Skeletal muscle tissue (tissue), 4 donors: ENCODE measurements around the gene TRIM59. TPM values are rescaled to one million over a fixed set of nuclear protein-coding genes. Genes with fewer than 3 reads are reported as not detected.

Experiments used
- H3K27ac ChIP-seq: one replicate; pipeline ENCODE4 v1.7.0; 2013; ENCODE audit warnings: mild to moderate bottlenecking, low read depth, low read length, inconsistent platforms
- H3K27me3 ChIP-seq, 3 donors: one replicate each; pipeline ENCODE4 v1.7.0; 2013; ENCODE audit warnings: low read length in 3 of 3; ENCODE audit not compliant: control insufficient read depth in 3 of 3, insufficient read depth in 3 of 3
- H3K36me3 ChIP-seq, 3 donors: one replicate each; pipeline ENCODE4 v1.7.0; 2013; ENCODE audit warnings: low read length in 3 of 3; ENCODE audit not compliant: control insufficient read depth in 3 of 3, insufficient read depth in 3 of 3
- H3K4me1 ChIP-seq, 3 donors: one replicate each; pipeline ENCODE4 v1.7.0; 2013; ENCODE audit warnings: low read length in 3 of 3, mild to moderate bottlenecking in 3 of 3; ENCODE audit not compliant: control insufficient read depth in 3 of 3, insufficient read depth in 3 of 3
- H3K4me3 ChIP-seq, 3 donors: one replicate each; pipeline ENCODE4 v1.7.0; 2013; ENCODE audit warnings: low read length in 3 of 3
- H3K9ac ChIP-seq, 3 donors: one replicate each; pipeline ENCODE4 v1.7.0; 2013; ENCODE audit warnings: low read length in 3 of 3, mild to moderate bottlenecking in 3 of 3, moderate library complexity in 2 of 3, low read depth in 1 of 3
- H3K9me3 ChIP-seq, 3 donors: one replicate each; pipeline ENCODE4 v1.7.0; 2013; ENCODE audit warnings: low read length in 3 of 3; ENCODE audit not compliant: control insufficient read depth in 3 of 3
- total RNA-seq: library from RNA; depleted of rRNA; stranded (reverse); fragments of >200 nt; gene quantifications from one replicate; pipeline ENCODE4 v1.2.3, GENCODE V29; 2014
- donor health status: Osteomylitis.

Gene TRIM59, protein sequence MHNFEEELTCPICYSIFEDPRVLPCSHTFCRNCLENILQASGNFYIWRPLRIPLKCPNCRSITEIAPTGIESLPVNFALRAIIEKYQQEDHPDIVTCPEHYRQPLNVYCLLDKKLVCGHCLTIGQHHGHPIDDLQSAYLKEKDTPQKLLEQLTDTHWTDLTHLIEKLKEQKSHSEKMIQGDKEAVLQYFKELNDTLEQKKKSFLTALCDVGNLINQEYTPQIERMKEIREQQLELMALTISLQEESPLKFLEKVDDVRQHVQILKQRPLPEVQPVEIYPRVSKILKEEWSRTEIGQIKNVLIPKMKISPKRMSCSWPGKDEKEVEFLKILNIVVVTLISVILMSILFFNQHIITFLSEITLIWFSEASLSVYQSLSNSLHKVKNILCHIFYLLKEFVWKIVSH
- total RNA-seq = 6.3 TPM

DNA sequence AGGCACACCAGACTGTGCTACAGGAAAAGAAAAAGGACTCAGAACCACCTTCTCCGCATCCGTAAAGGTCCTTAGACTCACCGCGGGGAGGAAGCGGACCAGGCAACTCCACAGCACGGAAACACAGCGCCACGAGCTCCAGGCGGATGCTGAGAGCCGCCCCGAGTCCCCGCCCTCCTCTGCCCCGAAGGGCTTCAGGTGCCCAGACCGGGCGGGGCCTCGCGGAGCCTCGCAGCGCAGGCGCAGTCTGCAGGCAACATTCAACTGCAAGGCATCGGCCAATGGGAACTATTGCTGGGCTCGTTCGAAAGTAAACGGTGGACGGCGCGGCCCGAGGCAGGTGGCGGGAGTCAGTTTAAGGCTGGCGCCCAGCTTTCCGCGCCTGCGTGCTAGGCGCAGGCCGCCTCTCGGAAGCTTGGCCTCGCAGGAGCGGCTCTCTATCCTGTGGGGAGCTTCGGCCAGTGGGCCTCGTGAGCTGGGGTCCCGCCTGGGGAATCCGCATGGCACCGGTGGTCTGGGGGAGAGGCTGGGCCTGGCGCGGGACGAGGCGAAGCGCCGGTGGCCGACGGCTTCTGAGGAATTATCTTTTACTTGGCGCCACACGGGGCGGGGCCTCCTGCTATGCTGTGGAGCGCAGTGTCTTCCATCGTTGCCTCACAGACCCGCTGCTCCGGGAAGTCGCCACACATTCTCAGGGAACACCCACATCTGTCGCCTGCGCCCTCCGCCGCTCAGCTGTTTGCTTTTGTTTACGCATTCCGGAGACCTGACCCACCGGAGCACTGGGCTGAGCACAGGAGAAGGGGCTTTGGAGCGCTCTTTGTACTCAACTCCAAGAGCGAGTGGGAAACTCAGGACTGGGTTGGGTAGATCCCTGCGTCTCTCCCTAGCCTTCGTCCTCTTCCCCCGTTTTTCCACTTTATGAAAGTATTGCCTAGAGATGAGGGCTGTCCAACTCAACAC lies at the start of gene TRIM59:
TRIM59 (minus strand) TSS at position 151 of the 963 bp plus-strand sequence. CDS start 10,603 bp downstream, outside the sequence.
- no peak within 1 kb of the TSS for H3K27ac ChIP-seq

DNA sequence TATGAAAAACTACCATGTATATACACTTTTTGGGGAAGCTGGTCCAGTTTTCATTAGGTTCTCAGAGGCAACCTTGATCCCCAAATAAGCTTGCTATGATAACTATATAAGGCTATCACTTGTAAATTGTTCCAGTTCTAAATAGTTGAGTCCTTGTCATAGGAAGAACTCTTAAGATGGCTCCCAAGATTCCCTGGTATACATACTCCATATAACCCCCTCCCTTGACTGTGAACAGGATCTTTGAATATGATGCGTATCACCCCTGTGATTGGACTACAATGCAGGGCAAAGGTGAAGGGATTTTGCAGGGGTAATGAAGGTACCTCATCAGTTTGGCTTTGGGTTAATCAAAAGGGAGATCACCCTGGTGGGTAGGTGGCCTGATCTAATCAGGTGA lies 48.6 kb upstream of the TRIM59 start:
- Histone ChIP-seq H3K4me1 (no peaks in the 10 kb centered on the region), H3K9me3 (no peaks in the 10 kb centered on the region), H3K9ac (no peak overlapping the region), H3K36me3 (peaks cover 10 to 19% (median 15%) of the 10 kb centered on the region in 3 donors), H3K4me3 (no peak overlapping the region), H3K27ac (no peak overlapping the region), H3K27me3 (no peaks in the 10 kb centered on the region)

More for the DNA sequence above, at the start of gene TRIM59:
- H3K36me3 ChIP-seq = no peaks in the 10 kb centered on the region
- peaks cover 0 to 3% (median 0%) of the 10 kb centered on the region in 3 donors for H3K9me3 ChIP-seq
- H3K4me3 ChIP-seq = peak within 1 kb of the TSS; percentile 67 to 74 (median 69)
- H3K27me3 ChIP-seq = peaks cover 15 to 20% (median 20%) of the 10 kb centered on the region in 3 donors
- peaks cover 9 to 12% (median 10%) of the 10 kb centered on the region in 3 donors for H3K4me1 ChIP-seq
- peak within 1 kb of the TSS in 1 of 3 donors; percentile 8 for H3K9ac ChIP-seq

DNA sequence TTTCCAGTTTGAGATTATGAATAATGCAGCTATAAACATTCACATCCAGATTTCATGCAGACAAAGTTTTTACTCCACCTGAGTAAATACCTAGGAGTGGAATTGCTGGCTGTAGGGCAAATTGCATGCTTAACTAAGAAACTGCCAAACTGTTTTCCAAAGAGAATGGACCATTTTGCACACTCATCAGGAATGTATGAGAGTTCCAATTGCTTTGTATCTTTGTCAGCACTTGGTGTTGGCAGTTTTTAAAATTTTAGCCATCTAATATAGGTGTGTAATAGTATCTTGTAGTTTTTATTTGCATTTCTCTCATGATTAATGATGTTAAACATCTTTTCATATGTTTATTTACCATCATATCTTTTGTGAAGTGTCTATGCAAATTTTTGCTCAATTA lies 40.6 kb upstream of the TRIM59 start:
- Histone ChIP-seq H3K27me3 (no peaks in the 10 kb centered on the region), H3K9me3 (no peaks in the 10 kb centered on the region), H3K27ac (no peak overlapping the region), H3K4me1 (no peaks in the 10 kb centered on the region), H3K36me3 (no peaks in the 10 kb centered on the region), H3K9ac (no peak overlapping the region), H3K4me3 (no peak overlapping the region)

DNA sequence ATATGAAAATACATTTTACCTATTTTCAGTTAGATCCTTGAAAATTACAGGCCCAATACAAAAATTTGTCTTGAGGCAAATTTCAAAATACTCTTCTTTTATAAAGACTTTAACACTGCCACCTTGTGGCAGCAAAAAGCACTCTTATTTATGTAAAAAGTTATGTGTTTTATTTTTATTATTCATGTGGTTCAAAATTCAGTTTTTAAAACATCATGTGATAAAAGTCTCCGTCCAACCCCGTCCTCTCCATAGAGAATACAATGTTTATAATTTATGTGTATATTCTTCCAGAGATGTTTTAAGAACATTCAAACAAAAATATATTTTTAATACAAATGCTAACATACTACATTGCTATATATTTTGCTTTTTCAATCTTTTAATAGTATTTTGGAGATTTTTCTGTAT lies 36.9 kb upstream of the TRIM59 start:
- Histone ChIP-seq H3K9ac (no peak overlapping the region), H3K27me3 (no peaks in the 10 kb centered on the region), H3K9me3 (no peaks in the 10 kb centered on the region), H3K4me1 (no peaks in the 10 kb centered on the region), H3K36me3 (no peaks in the 10 kb centered on the region), H3K27ac (no peak overlapping the region), H3K4me3 (no peak overlapping the region)

DNA sequence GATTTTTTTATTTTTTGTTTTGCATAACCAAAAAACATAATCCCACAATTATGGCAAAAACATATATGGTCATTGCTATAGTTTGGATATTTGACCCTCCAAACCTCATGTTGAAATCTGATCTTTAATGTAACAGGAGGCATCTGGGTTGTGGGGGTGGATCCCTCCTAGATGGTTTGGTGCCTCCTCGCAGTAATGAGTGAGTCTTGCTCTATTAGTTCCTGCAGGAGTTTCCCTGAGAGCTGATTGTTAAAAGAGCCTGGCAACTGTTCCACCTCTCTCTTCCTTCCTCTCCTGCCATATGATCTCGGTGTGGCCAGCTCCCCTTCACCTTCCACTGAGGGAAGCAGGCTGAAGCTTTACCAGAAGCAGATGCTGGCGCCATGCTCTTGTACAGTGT lies 33.2 kb upstream of the TRIM59 start:
- no peaks in the 10 kb centered on the region for H3K27me3 ChIP-seq
- H3K36me3 ChIP-seq = no peaks in the 10 kb centered on the region
- H3K9me3 ChIP-seq = no peaks in the 10 kb centered on the region
- H3K27ac ChIP-seq = no peak overlapping the region
- no peak overlapping the region for H3K9ac ChIP-seq
- no peaks in the 10 kb centered on the region for H3K4me1 ChIP-seq
- H3K4me3 ChIP-seq = no peak overlapping the region

DNA sequence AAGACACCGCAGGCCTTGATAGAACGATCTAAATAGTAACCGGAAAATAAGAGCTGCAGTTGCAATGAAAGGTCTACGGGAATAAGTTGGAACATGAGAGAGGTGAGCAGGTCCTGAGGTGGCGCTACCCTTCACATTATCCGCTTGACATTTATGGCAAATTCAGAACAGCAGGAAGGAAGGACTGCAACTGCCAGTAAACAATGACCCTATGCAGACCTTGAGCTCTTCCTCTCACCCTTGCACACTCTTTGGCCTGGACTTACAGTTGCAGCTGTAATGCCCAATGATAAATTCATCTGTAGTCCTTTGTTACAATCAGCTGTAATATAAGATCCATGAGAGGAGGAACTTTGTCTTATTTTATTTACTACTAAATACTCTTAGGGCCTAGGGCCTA lies 32.3 kb upstream of the TRIM59 start:
- H3K4me3 ChIP-seq = no peak overlapping the region
- no peaks in the 10 kb centered on the region for H3K27me3 ChIP-seq
- no peak overlapping the region for H3K27ac ChIP-seq
- H3K36me3 ChIP-seq = no peaks in the 10 kb centered on the region
- H3K9ac ChIP-seq = no peak overlapping the region
- no peaks in the 10 kb centered on the region for H3K9me3 ChIP-seq
- H3K4me1 ChIP-seq = no peaks in the 10 kb centered on the region

DNA sequence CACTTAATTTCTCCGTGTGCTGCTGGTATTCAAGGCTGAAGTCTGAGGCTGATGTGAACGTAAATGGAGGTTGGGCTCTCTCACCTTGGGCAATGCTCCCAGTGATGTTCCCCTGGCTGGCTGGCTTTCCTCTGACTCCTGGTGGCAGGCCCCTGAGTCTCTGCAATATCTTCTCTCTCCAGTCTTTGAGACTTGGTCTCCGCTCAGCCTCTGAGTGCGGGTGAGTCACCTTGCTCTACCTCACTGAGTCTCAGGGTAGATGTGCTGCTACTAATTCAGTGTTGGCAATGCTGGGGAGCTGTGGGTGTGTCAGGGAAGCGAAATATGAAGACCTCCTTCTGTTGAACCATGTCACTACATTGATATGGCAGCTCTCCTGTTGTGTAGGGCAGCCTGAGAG lies 31.3 kb upstream of the TRIM59 start:
- Histone ChIP-seq H3K9ac (no peak overlapping the region), H3K27ac (no peak overlapping the region), H3K4me3 (no peak overlapping the region), H3K27me3 (no peaks in the 10 kb centered on the region), H3K4me1 (no peaks in the 10 kb centered on the region), H3K36me3 (no peaks in the 10 kb centered on the region), H3K9me3 (no peaks in the 10 kb centered on the region)

DNA sequence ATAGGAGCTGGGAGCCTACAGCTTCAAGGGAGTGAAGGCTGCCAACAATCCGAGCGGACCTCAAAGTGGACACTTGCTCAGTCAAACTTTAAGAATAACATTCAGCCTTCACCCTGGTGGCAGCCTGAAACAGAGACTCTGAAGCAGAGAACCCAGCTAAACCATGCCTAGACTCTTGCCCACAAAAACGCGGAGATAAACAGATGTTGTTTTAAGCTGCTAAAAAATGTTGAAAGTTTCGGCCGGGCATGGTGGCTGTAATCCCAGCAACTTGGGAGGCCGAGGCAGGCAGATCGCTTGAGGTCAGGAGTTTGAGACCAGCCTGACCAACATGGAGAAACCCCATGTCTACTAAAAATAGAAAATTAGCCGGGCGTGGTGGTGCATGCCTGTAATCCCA lies 29.8 kb upstream of the TRIM59 start:
- H3K27me3 ChIP-seq = peaks cover 0 to 4% (median 0%) of the 10 kb centered on the region in 3 donors
- no peak overlapping the region for H3K9ac ChIP-seq
- no peaks in the 10 kb centered on the region for H3K9me3 ChIP-seq
- H3K4me3 ChIP-seq = no peak overlapping the region
- H3K4me1 ChIP-seq = no peaks in the 10 kb centered on the region
- no peak overlapping the region for H3K27ac ChIP-seq
- no peaks in the 10 kb centered on the region for H3K36me3 ChIP-seq

DNA sequence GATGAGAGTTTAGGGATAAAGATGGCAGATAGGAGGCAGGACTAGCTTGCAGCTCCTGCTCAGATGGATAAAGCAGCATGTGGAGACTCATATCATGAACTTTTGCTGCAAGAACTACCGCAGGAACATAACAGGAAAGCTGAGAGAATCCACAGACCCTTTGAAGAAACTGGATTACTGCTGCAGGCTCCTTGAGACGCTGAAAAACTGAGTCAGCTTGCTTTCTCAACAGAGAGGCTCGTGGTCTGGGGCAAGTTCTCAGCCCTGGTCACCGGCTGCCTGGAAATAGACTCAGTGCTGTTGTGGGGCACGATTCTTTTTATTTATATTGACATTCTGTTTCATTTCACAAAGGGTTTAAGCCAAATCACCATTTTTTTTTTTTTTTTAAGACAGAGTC lies 28.8 kb upstream of the TRIM59 start:
- peaks cover 0 to 4% (median 0%) of the 10 kb centered on the region in 3 donors for H3K27me3 ChIP-seq
- H3K9ac ChIP-seq = no peak overlapping the region
- no peak overlapping the region for H3K4me3 ChIP-seq
- H3K36me3 ChIP-seq = no peaks in the 10 kb centered on the region
- H3K27ac ChIP-seq = no peak overlapping the region
- no peaks in the 10 kb centered on the region for H3K9me3 ChIP-seq
- no peaks in the 10 kb centered on the region for H3K4me1 ChIP-seq

DNA sequence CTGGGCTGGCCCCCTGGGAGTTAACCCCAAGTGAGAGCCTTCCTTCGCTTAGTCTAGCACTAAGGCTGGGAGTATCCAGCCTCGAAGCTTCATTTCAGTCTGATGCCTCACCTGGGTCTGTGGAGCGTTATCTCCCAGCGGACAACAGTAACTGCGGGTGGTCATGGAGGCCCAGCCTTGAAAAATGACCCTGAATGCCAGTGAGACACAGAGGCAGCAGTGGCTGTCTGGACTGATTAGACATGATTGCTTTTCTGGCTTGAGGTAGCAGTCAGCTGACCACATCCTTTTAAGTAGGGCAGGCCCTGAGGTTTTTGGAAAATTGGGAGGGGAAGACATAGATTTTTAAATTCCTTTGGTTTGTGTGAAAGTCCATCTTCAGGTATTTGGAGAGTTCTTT lies 28.2 kb upstream of the TRIM59 start:
- no peaks in the 10 kb centered on the region for H3K36me3 ChIP-seq
- no peak overlapping the region for H3K4me3 ChIP-seq
- H3K27me3 ChIP-seq = peaks cover 0 to 4% (median 0%) of the 10 kb centered on the region in 3 donors
- no peak overlapping the region for H3K27ac ChIP-seq
- H3K4me1 ChIP-seq = no peaks in the 10 kb centered on the region
- H3K9me3 ChIP-seq = no peaks in the 10 kb centered on the region
- no peak overlapping the region for H3K9ac ChIP-seq
